OCI-LY3 (cell line): ENCODE data around the gene CLDN11.

Experiments
- EZH2phosphoT487 ChIP-seq: fragments of 200-600 bp; shearing (Covaris generic); IDR thresholded peaks from 2 replicates; pipeline ENCODE4 v1.6.1; 2018; ENCODE audit warnings: antibody characterized with exemption, mixed run types, low read depth
- TF ChIP-seq, protein P1 (sequence below): fragments of 200-600, 300-600 bp; sonication (generic); IDR thresholded peaks from 2 replicates; pipeline ENCODE4 v1.5.1; 2014; ENCODE audit warnings: antibody characterized with exemption, low read length, low read depth

GRCh38 chr3:170428095-170428494, 9.4 kb downstream of the CLDN11 start:
- TF ChIP-seq, protein P1, sequence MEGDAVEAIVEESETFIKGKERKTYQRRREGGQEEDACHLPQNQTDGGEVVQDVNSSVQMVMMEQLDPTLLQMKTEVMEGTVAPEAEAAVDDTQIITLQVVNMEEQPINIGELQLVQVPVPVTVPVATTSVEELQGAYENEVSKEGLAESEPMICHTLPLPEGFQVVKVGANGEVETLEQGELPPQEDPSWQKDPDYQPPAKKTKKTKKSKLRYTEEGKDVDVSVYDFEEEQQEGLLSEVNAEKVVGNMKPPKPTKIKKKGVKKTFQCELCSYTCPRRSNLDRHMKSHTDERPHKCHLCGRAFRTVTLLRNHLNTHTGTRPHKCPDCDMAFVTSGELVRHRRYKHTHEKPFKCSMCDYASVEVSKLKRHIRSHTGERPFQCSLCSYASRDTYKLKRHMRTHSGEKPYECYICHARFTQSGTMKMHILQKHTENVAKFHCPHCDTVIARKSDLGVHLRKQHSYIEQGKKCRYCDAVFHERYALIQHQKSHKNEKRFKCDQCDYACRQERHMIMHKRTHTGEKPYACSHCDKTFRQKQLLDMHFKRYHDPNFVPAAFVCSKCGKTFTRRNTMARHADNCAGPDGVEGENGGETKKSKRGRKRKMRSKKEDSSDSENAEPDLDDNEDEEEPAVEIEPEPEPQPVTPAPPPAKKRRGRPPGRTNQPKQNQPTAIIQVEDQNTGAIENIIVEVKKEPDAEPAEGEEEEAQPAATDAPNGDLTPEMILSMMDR, result no peak
- no peak for TF ChIP-seq EZH2phosphoT487
